Effector memory CD4-positive, alpha-beta T cell (primary cell): ENCODE measurements around the gene PITHD1.
A peak's percentile ranks its signal among the peaks of the same experiment; 100 is the strongest.
"Not testable (repeated sequence)": the region's sequence is repeated elsewhere in the genome, so short reads cannot be mapped to it uniquely, and the experiment has no call there.

Source experiments
- DNase-seq, 3 donors: peaks; one replicate each; pipeline ENCODE4 v3.0.0-alpha.2; 2020
- H3K27ac ChIP-seq: 2 replicates; pipeline ENCODE4 v1.7.0; 2013; ENCODE audit warnings: mild to moderate bottlenecking, low read length, moderate library complexity; ENCODE audit not compliant: insufficient read depth, poor library complexity, severe bottlenecking
- H3K27me3 ChIP-seq: replicated peaks from 2 replicates; pipeline ENCODE4 v1.7.0; 2013; ENCODE audit warnings: mild to moderate bottlenecking, low read length; ENCODE audit not compliant: insufficient read depth, control insufficient read depth, poor library complexity, severe bottlenecking
- H3K36me3 ChIP-seq: 2 replicates; pipeline ENCODE4 v1.7.0; 2013; ENCODE audit warnings: mild to moderate bottlenecking, low read length, moderate library complexity; ENCODE audit not compliant: control insufficient read depth, insufficient read depth
- H3K4me1 ChIP-seq: 2 replicates; pipeline ENCODE4 v1.7.0; 2013; ENCODE audit warnings: low read length, mild to moderate bottlenecking; ENCODE audit not compliant: control insufficient read depth, insufficient read depth, poor library complexity, severe bottlenecking
- H3K4me3 ChIP-seq: 2 replicates; pipeline ENCODE4 v1.7.0; 2013; ENCODE audit warnings: low read length, low read depth, mild to moderate bottlenecking; ENCODE audit not compliant: insufficient read depth, poor library complexity, severe bottlenecking
- H3K9me3 ChIP-seq: 2 replicates; pipeline ENCODE4 v1.7.0; 2013; ENCODE audit warnings: mild to moderate bottlenecking, low read length, moderate library complexity; ENCODE audit not compliant: control insufficient read depth

The PITHD1 gene

GRCh38 chr1:23825076-23825761 lies 47.0 kb downstream of the PITHD1 start, which contains the start of gene HMGCL:
TSS of gene HMGCL (minus strand) at chr1:23825429. CDS start at chr1:23825415, 14 bp downstream.
- DNase-seq = peak; percentile 73 to 83 (median 78)
- H3K9me3 ChIP-seq = no peaks in the 10 kb centered on the region
- H3K4me1 ChIP-seq = no peaks in the 10 kb centered on the region
- H3K4me3 ChIP-seq = peak within 1 kb of the TSS; percentile 96
- peak within 1 kb of the TSS; percentile 88 for H3K27ac ChIP-seq
- H3K27me3 ChIP-seq = no peaks in the 10 kb centered on the region
- H3K36me3 ChIP-seq = no peaks in the 10 kb centered on the region

GRCh38 chr1:23825762-23826522 lies 47.7 kb downstream of the PITHD1 start:
- peak overlapping the region; percentile 88 for H3K27ac ChIP-seq
- peak overlapping the region; percentile 96 for H3K4me3 ChIP-seq
- no peaks in the 10 kb centered on the region for H3K27me3 ChIP-seq
- H3K4me1 ChIP-seq = no peaks in the 10 kb centered on the region
- no peaks in the 10 kb centered on the region for H3K36me3 ChIP-seq
- H3K9me3 ChIP-seq = no peaks in the 10 kb centered on the region
- no peak for DNase-seq

- H3K9me3 ChIP-seq, H3K27ac ChIP-seq, H3K36me3 ChIP-seq, DNase-seq, H3K27me3 ChIP-seq, H3K4me1 ChIP-seq, H3K4me3 ChIP-seq: not testable (repeated sequence)
These were observed 48.4 kb downstream of the PITHD1 start for GRCh38 chr1:23826590-23826989.

GRCh38 chr1:23827717-23828116 lies 49.5 kb downstream of the PITHD1 start:
- H3K36me3 ChIP-seq = no peaks in the 10 kb centered on the region
- H3K27me3 ChIP-seq = no peaks in the 10 kb centered on the region
- H3K9me3 ChIP-seq = no peaks in the 10 kb centered on the region
- no peak overlapping the region for H3K27ac ChIP-seq
- no peaks in the 10 kb centered on the region for H3K4me1 ChIP-seq
- no peak for DNase-seq
- no peak overlapping the region for H3K4me3 ChIP-seq

GRCh38 chr1:23834156-23834555 lies 55.9 kb downstream of the PITHD1 start:
- not testable (repeated sequence) for H3K4me1 ChIP-seq, H3K36me3 ChIP-seq, DNase-seq, H3K4me3 ChIP-seq, H3K9me3 ChIP-seq, H3K27ac ChIP-seq, H3K27me3 ChIP-seq

- no peaks in the 10 kb centered on the region for H3K36me3 ChIP-seq
- peaks cover 7% of the 10 kb centered on the region for H3K4me1 ChIP-seq
- no peaks in the 10 kb centered on the region for H3K27me3 ChIP-seq
- no peak overlapping the region for H3K27ac ChIP-seq
- H3K9me3 ChIP-seq = no peaks in the 10 kb centered on the region
- H3K4me3 ChIP-seq = no peak overlapping the region
- no peak for DNase-seq
These were observed 57.8 kb downstream of the PITHD1 start for GRCh38 chr1:23836037-23836436.
